NCI-H1694 treated with DMSO at 0.1 percent for 48 hours (cell line): ENCODE results near the gene TMEM40.
"Not testable (repeated sequence)": the region's sequence is repeated elsewhere in the genome, so short reads cannot be mapped to it uniquely, and the experiment has no call there.

Source experiments
- DNase-seq: peaks from one replicate; lab custom pipeline; 2025; lab: John Stamatoyannopoulos, UW

The TMEM40 gene

DNA sequence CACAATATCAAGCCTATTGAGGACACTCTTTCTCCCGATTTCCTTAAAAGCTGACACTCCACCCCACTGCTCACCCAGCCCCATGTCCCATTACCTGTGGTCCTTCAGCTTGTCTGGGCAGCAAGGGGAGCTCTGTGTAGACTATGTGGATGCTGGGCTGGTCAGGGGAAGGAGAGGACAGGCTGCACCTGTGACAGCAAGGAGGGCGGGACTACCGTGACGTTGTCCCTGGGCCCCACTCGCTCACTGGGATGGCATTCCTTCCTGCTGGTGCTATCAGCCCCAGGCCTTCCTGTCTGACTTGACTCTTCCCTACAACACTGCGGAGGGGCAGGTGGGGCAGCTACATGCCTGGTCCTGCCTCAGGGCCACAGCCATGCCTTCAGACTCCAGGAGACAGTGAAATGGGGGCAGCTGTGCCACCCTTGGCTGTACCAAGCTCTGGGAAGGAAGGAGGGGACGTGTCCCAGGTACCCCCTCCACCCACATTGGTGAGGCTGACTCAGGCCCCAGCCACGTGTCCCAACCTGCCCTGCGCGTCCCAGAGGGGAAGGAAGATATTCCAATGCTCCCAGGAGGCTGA, at the start of gene TMEM40:
TSS of gene TMEM40 (minus strand) at position 163 of the 583 bp plus-strand sequence. CDS start 9,427 bp downstream, outside the sequence.
- DNase-seq, result no peak

GRCh38 chr3:12808587-12808986, 49.5 kb upstream of the TMEM40 start:
- no peak for DNase-seq

DNA sequence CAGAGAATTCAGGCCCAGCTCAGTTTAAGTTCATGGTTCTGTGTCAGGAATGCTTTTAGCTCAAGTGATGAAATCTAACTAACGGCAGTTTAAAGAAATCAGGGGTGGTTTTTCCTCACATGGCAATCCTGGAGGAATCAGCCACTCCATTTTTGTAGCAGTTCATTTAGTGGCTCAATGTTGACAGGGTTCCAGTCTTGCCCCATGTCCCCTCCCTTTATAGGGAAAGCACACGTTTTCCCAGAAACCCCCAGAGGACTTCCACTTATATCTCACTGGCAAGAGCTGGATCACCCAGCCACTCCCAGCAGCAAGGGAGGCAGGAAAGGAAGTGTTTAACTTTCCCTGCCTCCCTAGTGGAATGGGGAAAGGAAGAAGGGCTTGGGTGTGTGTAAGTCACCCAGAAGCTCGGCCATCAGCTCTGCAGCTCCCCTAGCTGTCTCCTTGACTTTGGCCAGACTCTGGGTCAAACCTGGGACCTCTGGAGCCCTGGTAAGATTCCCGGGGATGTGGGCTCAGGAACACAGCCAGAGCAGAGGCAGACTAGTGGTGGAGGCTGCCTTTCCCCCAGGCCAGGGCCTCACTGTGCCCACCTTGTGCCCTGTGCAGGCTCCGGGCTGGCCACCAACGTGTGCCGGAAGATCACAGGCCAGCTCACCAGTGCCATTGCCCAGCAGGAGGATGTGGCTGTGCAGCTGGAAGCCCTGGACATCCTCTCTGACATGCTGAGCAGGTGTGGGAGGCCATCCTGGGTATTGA, 48.7 kb upstream of the TMEM40 start:
- DNase-seq, result no peak

GRCh38 chr3:12807066-12807465, 48.0 kb upstream of the TMEM40 start:
- no peak for DNase-seq

GRCh38 chr3:12803371-12803770, 44.3 kb upstream of the TMEM40 start:
- no peak for DNase-seq

DNA sequence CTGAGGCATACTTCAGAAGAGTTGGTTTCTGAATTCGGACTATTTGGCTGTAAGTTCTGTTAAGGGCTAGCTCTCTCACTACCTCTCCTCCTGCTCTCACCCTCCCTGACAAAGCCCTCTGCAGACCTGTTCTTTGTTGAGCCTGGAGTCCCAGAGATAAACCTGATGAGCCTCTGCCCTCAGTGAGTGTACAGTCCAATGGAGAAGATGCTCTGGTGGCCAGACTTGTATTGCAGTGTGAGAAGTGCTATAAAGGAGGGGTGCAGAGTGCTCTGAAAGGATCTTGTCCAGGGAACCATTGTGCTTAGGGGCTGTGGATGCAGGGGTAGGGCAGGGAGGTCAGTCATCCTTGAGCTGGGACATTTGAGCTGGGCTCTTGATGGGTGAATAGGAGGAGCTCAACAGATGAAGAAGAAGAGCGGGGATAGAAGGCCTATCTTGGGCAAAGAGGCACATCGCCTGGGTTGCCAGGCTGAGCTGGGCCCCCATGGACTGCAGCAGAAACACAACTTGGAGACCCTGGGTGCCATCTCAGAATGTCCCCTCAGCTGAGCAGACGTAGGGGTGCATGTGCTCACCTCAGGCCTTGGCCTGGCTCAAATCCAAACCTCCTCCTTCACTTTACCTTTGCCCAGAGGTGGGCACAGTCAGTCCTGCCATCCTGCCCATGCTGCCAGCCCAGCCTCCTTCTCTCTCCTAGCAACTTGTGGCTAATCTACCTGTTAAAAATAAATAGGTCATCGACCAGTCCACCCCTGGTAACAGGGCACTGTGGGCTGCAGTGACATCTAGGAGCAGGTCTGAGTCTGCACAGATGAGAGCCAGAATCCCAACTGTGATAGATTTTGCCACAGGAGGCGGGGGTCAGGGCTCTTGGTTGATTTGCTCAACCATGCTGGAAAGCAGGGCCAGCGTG, 40.7 kb upstream of the TMEM40 start:
- DNase-seq, result no peak

DNA sequence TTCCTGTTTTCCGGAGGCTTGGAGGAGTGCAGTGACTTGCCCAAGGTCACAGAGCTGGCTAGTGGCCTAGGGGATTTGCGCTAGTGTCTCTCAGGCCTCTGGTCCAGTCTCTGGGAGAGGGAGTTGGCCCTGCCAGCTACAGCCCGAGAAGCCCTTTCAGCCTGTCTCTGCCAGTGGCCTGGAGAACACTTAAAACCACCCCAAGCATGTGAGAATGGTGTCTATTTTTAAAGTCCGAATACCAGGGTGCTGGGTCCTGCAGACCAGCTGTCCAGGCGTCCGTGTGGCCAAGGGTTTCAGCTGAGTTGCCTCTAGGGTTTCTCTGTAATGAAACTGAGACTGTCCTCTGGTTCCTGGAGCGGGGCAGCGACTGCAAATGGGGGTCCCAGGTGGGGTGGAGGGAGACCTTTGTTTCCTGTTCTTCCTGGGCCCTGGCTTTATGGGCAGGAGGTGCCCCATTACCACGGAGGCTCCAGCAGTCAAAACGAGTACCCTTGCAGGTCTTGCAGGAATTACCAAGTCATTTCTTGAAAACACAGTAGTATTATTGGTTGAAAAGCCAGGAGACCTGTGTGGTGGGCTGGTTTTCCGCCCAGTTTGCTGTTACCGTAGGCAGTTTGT, 39.6 kb upstream of the TMEM40 start:
- no peak for DNase-seq

- DNase-seq, result no peak
These were observed 39.0 kb upstream of the TMEM40 start for GRCh38 chr3:12797892-12798558.

- no peak for DNase-seq
These were observed 38.2 kb upstream of the TMEM40 start for GRCh38 chr3:12797124-12797891.

GRCh38 chr3:12796171-12797123, 37.4 kb upstream of the TMEM40 start, which contains the start of gene CAND2:
Gene CAND2, plus strand, starts transcription at chr3:12796680. Its CDS starts 41 bp downstream, at chr3:12796721.
- DNase-seq, result no peak

DNA sequence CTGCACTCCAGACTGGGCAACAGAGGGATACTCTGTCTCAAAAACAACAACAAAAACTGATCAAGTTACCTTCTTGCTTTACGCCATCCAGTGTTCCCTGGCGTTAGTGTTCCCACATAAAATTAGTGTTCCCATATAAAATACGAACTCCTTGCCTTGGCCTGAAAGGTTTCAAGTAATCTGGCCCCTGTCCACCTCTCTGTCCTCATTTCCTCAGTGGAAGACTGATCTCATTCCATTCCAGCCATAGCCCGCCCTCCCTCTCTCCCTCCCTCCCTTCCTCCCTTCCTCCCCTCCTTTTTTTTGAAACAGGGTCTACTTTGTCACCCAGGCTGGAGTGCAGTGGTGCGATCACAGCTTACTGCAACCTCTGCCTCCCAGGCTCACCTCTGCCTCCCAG, 34.6 kb upstream of the TMEM40 start:
- DNase-seq, result no peak

DNA sequence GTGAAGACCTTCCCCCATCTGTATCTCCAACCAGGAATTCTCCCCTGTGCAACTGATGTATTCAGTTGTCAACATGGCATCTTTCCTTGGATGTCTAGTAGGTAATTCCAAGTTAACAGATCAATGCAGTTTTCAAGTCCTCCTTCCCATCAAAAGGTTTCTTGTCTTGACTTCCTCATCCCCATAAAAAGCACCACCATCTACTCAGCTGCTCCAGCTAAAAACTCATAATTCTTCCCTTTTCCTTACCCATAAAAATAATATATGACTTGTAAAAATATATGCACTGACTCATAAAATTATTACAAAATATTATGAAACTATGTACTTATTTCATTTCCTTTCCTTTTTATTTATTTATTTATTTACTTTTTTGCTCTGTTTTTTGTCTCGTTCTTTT, 32.4 kb upstream of the TMEM40 start:
- DNase-seq, result no peak

DNA sequence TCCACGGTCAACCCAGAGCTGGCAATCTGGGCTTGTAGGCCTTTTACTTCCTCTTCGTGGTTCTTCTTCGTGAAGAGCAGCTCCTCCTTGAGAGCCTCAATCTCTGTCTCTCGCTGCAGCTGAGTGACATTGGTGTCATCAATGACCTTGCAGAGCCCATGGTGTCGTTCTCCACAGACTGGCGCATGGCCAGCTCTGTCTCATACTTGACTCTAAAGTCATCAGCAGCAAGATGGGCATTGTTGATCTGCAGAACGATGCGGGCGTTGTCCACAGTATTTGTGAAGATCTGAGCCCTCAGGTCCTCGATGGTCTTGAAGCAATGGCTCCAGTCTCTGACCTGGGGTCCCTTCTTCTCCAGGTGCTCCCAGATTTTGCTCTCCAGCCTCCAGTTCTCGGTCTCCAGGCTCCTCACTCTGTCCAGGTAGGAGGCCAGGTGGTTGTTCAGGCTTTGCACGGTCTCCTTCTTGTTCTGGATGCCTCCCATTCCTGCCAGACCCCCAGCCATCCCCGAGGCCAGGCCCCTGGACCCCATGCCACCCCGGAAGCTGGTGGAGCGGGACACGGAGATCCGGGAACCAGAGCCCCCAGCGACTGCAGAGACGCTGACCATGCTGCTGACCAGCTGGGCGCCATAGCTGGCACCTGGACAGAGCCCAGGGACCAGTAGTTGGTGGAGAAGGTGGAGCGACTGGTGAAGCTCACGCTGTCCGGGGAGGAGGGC, 29.1 kb upstream of the TMEM40 start:
- DNase-seq, result not testable (repeated sequence)

GRCh38 chr3:12787346-12787745, 28.3 kb upstream of the TMEM40 start:
- DNase-seq, result not testable (repeated sequence)

- DNase-seq, result no peak
These were observed 26.0 kb upstream of the TMEM40 start for GRCh38 chr3:12785096-12785495.

- DNase-seq, result no peak
These were observed 23.2 kb upstream of the TMEM40 start for GRCh38 chr3:12782172-12782815.

DNA sequence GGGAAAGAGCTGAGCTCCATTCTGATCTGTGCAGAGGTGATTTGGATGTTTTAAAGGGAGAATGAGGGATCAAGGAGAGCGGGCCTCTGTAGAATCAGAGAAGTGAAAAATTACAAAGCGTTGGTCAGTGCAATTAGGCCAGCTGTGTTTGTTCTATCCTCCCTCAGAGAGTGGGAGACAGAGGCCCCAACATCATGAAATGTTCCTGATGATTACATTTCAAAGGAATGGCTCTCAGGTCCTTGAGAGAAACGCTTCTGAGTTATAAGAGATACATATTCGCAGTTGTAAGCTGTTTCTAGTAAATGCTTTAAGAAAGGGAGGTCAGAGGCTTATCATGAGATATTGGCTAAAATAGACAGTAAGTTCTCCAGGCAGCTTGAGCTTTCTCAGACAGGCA, 21.7 kb upstream of the TMEM40 start:
- no peak for DNase-seq

GRCh38 chr3:12777171-12777570, 18.1 kb upstream of the TMEM40 start:
- no peak for DNase-seq
